NCI-H1694 treated with DMSO at 0.1 percent for 48 hours (cell line): ENCODE measurements around the gene MYO9B.

ENCODE experiments used
- DNase-seq: peaks from one replicate; lab custom pipeline; 2025; lab: John Stamatoyannopoulos, UW

MYO9B gene

DNA sequence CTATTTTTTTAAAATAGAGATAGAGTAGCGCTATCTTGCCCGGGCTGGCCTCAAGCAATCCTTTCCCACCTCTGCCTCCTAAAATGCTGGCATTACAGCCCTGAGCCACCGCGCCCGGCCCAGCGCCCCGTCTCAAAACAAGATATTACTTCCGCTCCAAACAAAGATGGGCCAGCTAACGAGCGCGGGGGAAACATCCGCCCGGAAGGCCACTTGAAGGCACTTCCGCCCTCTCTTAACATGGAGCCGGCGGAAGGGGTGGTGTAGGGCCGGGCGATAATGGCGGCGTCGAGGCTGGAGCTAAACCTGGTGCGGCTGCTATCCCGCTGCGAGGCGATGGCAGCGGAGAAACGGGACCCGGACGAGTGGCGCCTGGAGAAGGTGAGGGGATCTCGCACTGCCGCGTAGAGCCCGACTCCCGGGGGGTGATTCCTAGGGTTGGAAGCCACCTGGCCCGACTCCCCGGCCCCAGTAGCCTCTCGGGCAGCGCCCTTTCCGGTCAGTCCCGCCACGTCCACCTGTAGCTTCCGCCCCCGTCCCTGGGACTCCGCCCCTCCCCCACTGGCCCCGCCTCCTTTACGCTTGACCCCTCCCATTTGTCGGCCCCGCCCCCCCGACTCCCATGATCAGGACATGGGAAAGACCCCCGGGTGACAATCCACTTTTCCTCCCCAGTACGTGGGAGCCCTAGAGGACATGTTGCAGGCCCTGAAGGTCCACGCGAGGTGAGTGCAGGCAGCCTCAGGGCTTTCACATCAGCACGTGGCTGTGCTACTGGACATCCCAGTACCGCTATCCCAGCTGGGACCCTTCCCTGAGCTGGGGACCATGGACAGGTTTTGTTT is 139.8 kb downstream of the MYO9B start, which contains the start of gene USE1:
TSS of gene USE1 (plus strand) at position 231 of the 845 bp plus-strand sequence. CDS start at position 280, 49 bp downstream.
- DNase-seq: peak; percentile 69

DNA sequence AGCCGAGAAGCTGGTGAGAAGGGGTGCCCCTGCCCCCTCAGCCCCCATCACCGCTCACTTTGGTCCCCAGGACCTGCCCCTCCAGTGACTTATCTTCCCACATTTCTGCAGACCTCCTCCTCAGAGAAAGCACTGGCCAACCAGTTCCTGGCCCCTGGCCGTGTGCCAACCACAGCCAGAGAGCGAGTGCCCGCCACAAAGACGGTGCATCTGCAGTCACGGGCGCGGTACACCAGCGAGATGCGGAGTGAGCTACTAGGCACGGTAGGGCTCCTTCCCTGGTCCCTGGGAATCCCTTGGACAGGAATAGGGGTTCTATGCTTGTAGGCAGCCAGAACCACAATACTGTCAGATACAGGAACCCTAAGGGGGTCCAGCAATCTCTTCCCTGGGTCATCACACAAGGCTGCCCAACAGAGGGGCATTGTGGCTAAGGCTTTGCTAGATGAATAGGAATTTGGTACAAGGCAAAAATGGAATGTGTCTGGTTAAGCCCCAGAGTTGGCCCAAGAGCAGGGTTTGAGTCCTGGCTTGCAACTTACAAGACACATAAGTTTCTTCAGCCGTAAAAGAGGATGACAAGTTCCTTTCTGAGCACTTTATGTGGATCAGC is 140.6 kb downstream of the MYO9B start:
- DNase-seq: no peak

DNA sequence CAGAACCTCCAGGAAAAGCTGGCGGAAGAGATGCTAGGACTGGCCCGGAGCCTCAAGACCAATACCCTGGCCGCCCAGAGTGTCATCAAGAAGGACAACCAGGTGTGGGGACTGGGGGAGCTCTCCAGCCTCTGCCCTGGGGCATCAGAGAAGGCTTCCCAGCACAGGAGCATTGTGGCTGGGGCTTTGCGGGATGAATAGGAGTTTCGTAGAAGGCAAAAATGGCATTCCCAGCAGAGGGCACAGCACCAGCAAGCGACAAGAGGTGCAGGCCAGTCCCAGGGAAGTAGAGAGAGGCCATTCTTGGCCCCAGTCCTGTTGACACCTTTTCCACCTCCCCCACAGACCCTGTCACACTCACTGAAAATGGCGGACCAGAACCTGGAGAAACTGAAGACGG is 143.7 kb downstream of the MYO9B start:
- DNase-seq: no peak

DNA sequence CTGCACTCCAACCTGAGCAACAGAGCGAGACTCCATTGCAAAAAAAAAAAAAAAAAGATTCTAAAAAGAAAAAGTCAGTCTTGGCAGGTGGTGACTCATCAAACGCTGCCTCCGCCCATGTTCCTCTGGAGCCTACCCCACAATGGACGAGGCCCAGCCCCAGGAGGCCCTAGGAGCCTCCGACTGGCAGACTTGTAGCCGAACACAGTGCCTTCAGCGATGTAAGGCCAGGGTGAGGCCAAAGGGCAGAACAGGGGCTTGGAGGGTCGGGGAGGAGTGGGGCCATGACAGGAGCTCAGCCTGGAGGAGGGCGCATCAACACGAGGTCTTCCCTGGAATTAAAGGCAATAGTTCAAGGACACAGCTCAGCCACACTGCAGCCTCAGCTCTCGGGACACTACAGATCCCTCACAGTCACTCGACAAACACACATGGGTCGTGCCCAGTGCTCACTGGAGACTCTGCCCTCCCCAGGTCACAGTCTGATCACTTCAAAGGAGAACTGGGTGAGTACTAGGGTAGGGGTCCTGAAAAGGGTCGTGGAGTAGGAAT is 144.7 kb downstream of the MYO9B start:
- DNase-seq: no peak

DNA sequence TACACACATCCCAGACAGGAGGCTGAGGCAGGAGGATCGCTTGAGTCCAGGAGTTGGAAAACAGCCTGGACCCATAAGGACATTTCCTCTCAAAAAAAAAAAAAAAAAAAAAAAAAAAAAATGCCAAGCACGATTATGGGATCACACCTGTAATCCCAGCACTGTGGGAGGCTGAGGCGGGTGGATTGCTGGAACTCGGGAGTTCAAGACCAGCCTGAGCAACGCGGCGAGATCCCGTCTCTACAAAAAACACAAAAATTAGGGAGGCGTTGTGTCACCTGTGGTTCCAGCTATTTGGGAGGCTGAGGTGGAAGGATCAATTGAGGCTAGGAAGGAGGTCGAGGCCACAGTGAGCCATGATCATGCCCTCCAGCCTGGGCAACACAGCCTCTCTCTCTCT is 149.5 kb downstream of the MYO9B start:
- no peak for DNase-seq

DNA sequence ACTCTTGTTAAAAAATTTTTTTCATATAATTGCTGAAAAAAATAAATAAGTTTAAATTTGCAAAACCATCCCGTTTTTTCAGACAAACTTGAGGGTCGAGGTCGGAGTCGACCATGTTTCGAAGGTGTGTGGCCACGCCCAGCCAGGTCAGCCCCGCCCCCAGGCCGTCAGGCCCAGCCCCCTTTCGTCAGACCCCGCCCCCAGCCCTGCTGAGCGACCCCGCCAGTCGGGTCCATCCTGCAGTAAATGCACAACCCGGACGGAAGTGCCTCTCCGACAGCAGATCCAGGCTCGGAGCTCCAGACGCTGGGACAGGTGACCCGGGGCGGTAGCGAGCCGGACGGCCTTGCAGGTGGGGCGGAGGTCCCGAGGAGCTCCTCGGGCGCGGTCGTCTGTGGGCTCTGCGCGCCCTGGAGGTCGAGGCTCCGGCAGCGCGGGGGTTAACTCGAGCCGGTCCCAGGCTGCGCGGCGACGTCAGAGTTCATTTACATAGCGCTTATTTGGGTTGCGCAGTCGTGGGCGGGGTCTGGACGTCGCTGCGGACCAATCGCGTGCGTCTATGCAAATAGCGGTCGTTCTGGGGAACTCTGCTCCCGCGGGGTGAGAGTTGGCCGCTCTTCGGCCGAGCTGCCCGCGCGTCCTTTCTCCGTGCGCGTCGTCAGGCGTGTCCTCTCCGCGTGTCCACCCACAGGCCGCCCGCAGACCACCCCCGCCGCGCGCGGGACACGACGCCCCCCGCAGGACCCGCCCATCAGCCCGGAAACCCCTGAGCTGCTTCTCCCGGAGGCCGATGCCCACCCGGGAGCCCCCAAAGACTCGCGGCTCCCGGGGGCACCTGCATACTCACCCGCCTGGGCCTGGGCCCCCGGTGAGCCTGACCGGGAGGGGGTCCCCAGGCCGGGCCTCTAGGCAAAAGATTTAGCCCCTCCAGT is 150.7 kb downstream of the MYO9B start, which contains the start of gene OCEL1:
TSS of gene OCEL1 (plus strand) at position 225 of the 932 bp plus-strand sequence. CDS start at position 247, 22 bp downstream.
- peak; percentile 89 for DNase-seq

DNA sequence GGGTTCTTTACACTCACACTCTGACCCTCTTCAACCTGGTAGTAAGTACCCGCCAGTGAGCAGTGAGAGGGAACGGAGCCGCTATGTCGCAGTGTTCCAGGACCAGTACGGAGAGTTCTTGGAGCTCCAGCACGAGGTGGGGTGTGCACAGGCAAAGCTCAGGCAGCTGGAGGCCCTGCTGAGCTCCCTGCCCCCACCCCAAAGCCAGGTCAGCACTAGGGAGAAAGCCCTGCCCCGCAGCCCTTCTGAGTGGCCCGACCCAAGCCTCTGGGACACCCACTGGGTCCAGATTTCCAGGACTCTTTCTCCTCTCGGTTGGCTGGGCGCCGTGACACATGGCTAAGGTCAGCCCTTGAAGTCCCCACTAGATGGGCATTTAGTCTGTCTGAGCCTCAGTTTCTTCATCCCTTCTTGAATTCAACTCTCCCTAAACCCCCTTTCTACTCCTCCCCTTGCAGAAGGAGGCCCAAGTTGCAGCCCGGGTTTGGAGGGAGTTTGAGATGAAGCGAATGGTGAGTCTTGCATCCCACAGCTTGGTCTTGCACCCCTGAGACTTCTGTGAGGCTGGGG is 152.3 kb downstream of the MYO9B start:
- DNase-seq: no peak

DNA sequence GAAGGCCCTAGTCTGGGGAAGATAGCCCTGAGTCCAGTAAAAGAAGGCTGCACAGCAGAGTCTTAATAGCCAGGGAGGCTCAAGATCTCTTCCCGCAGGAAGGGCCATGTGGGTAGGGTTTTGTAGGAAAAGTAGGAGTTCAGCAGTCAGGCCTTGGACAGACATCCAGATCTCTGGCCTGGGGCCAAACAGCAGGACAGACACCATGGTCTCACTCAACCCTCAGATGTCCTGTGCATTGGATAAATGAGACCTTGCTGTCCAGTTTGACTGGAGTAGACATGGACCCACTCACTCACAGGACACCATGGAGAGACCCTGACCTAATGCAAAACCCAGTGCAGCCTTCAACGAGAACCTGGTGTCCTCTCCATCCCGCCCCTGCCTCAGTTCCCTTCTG is 154.3 kb downstream of the MYO9B start:
- DNase-seq: no peak

DNA sequence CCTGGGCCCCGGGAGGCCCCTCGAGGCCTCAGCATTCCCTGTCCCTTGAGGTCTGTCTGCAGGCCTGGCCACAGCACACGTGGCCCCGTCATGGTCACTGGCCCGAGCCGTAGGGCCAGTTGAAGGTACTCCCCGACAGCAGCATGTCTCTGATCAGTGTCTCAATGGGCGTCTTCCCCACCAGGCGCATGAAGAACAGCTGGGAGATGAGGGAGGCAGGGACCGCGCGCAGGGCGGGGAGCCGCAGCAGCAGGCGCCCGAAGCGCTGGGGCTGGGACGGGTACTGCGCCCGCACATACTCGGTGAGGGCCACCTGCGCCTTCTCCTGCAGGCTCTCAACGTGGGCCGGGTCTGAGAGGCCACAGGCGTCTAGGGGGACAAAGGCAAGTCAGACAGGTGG is 156.7 kb downstream of the MYO9B start:
- no peak for DNase-seq

DNA sequence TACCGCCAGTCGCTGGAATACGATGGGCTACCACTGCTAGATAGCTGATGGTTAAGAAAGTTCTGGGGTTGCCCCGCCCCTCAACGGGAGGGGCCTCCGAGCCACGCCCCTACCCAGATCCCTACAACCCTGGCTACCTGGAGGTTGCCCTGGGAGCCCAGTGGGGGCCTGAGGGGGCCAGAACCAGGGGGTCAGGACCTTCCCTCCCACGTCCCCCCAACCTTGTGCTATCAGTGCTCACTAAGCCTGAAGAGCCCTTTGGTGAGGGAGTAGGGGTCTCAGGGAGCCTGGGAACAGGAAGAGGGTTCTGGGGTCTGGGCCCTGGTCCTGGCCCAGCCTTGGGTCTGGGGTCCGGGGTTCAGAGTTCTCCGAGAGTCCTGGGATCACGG is 159.3 kb downstream of the MYO9B start:
- no peak for DNase-seq

DNA sequence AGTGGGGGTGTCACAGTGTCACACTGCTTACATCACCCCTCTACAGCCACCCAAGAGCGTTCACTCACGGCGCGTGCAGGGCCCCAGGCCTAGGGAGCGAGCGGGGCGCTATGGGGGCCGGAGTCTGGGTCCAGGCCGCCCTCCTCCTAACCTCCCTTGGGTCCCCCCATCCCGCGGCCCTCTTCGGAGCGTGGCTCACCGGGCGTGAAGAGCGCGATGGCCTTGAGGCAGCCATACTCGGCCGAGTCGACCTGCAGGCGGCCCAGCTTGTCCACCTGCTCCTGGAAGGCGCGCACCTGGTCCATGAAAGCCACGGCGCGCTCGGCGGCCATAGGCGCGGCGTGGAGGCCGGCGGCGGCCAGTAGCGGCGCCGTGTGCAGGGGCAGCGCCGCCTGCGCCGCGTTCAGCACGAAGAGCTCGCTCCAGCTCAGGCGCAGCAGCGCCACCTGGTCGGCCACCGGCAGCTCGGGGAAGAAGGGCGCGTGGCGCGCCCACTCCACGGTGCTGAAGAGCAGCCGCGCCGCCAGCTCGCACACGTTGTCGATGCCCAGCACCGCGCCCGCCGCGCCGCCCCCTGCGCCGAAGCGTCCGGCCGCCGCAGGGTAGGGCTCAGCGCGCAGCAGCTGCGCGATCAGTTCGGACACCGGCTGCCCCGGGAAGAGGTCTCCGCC is 159.9 kb downstream of the MYO9B start:
- peak; percentile 4 for DNase-seq

DNA sequence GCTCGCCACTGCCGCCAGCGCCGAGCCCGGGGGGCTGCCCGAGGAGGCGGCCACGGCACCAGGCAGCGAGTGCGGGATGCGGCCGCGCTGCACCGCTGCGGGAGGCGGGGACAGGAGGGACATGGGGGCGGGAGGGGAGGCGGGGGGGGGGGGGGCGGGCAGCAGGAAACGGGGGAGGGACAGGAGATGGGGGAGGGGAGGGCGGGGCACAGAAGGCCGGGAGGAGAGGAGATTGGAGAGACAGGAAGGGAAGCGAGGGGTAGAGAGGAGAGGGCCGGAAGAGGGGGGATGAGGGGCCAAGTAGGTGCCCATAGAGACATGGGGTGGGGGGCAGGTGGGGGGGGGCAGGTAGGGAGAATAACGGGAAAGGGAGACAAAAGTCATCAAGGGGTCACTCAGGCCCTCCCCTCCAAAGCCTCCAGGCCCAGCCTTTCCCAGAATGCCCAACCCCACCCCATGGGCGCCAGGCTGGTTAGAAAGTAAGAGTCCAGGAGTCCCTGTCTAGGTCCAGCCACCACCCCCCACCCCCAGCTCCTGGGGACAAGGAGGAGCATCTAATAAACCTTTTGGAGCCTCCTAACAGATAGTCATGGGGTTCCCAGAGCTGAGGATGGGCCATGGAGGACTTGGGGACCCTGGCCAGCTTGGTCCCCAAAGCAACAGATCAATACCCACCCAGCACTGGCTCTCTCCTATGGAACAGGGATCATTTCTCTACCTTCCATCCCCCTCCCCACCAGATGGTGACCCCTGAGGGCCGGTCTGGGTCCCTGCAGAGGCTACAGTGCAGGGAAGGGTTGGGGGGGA is 160.6 kb downstream of the MYO9B start:
- DNase-seq: peak; percentile 6

DNA sequence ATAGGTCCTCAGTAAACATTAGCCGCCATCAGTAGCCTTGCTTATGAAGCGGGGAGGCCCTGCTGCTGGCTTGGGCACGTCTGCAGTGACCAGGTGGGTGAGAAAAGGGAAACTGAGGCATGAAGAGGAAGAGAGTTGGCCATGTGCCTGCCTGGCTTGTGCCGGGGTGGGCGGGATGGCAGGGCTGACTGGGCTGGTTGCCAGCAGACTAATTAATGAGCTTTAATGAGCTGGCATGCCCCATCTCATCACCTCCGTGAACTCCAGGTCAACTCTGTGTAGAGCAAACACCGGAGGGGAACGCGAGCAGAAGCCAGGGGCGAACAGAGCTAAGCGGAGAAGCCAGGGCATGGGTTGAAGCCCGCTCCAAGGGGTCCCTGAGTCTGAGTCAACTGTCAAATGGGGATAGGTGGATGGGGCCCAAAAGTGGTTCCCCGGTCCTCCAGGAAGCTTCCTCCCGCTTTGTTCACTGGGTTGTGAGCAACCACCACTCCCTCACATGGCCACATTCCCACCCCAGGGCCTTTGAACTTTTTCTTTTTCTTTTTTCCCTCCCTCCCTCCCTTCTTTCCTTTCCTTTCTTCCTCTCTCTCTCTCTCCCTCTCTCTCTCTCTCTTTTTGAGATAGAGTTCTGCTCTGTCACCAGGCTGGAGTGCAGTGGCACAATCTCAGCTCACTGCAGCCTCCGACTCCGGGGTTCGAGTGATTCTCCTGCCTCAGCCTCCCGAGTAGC is 161.4 kb downstream of the MYO9B start:
- no peak for DNase-seq

DNA sequence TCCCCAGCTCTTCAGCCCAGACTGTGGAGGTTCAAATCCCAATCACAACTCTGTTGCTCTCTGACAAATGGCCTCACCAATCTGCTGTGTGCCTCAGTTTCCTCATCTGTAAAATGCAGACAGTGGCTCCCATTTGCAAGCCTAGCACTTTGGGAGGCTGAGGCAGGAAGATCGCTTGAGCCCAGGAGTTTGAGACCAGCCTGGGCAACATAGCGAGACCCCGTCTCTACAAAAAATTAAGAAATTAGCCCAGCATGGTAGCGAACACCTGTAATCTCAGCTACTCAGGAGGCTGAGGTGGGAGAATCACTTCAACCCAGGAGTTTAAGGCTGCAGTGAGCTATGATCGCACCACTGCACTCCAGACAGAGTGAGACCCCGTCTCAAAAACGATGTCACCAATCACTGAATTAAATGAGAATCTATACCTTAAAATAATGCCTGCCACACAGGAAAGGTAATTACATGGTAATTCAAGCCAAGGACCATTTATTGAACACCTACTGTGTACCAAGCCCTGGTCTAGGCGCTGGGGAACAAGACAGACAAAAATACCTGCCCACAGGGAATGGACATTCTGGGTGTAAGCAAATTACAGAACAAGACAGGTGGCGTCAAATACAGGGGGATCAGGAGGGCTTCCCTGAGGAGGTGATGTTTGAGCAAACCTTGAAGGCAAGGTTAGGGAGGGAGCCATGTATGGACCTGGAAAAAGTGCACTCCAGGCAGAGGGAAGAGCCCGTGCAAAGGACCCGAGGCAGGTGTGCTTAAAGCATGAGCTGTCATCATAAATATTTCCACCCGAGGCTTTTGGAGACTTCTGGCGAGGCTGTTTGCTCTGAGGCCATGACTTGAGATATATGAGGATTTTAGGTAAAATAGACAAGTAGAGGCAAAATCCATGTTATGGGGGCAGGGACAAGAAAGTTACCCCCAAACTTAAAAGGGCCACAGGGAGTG is 162.4 kb downstream of the MYO9B start:
- DNase-seq: no peak

DNA sequence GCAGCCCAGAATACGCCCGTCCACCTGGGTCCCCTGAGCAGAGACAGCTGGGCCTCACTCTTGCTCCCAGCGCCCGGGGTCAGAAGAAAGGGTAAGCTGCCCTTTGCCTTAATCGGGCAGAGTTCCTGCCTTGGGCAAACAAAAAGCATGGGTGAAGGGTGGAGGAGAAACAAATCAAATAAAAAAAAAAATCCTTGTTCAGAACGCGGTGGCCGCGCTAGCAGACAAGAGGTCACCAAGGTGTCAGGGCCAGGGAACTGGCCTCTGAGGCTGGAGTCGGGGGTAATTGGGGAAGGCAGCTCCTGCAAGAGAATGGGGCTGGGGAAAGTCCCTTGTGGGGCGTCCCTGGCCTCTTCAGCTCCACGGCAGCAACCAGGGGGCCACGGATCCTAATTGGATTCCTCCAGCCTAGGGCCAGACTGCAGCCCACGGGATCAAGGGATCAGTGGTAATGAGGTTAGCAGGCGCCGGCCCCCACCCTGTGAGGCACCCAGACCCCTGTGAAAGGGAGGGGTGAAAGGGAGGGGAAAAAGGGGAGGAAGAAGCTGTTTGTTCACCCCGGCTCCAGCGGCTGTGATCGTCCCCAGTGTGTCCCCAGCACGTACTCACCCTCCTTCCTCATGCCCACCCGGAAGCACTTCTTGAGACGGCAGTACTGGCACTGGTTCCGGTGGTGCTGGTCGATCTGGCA is 164.6 kb downstream of the MYO9B start:
- DNase-seq: no peak

DNA sequence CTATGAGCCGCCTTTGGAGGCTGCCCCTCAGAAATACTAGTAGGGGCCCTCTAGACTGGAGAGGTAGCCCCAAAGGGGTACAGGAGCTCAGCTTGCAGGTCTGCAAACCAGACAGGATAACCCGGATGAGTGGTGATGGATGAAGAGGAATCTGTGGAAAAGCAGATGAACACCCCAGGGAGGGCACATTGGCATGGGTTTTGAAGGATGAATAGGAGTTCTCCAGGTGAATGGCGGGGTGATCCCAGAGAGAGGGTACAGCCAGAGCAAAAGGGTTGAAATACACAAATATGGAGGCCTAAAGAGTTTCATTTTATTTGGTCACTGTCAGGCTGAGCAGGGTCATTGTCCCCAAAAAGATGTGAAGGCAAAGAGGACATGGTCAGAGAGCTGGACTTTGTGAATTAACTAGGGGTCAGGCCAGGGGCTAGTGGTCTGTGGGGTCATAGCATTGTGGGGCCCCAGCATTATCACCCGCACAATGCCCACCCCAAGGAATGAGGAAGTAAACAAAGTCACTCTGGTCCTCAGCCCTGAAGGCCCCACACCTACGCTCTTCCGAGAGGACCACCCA is 165.3 kb downstream of the MYO9B start:
- no peak for DNase-seq

DNA sequence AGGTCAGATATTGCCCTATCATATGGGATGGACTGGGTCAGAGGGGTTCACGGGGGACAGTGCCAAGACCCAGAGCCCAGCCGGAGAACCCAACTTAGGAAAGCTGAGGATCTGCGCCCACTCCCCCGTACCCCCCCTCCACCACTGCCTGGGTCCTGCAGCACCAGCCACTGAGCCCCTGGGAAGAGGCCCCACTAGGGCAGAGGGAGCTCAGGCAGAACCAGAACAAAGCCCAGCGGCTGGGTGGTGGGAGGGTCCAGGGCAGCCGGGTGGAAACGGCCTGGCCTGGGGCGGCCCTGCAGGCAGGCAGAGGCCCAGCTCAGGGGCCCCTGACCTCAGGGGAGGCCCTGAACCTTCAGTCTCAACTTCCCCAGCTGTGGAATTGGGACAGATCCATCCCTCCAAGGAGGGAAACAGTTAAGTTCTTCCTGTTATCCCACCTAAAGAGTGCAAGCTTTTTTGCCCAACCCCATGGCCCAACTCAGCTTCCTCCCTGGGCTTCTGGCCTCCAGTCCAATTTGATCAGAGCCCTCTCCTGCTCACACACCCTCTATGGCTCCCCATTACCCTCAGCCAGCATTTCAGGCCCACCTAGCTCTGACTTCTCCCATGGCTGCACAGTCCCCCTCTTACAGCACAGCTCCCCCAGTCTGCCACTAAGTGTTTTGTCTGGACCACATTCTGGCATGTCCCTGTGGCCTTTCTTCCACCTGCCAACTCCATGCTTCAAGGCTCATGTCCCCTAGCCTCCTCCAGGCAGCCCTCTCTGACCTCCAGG is 167.0 kb downstream of the MYO9B start:
- no peak for DNase-seq
